ENCODE measurements around the gene WWOX. TPM values are rescaled to one million over a fixed set of nuclear protein-coding genes. Genes with fewer than 3 reads are reported as not detected.

The WWOX gene
- total RNA-seq, 3 donors from 2014 or later (not counting 1 experiment from before 2014, with no cell fraction given): 21.0 to 29.8 (median 27.0) TPM

DNA sequence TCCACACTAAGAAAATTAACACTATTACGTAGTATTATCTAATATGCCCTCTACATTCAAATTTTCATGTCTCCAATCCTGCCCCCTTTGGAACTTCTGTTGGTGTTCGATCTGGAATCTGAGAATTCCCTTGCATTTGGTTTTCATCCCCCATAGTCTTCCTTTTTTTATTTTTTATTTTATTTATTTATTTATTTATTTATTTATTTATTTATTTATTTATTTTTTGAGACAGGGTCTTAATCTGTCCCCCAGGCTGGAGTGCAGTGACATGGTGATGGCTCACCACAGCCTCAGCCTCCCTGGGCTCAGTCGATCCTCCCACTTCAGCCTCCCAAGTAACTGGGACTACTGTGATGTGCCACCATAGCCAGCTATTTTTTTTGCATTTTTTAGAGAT is 911.8 kb downstream of the WWOX start:
- Histone ChIP-seq H3K27ac (ENCODE audit: low read length) (no peak overlapping the region), H3K36me3 (ENCODE audit: control insufficient read depth, insufficient read depth, low read length) (no peaks in the 10 kb centered on the region), H3K9me3 (ENCODE audit: control insufficient read depth, insufficient read depth, low read length) (no peaks in the 10 kb centered on the region), H3K4me3 (ENCODE audit: low read length) (no peak overlapping the region), H3K4me1 (ENCODE audit: control insufficient read depth, insufficient read depth, low read length) (peaks cover 8% of the 10 kb centered on the region), H3K27me3 (ENCODE audit: control insufficient read depth, insufficient read depth, low read length) (no peaks in the 10 kb centered on the region)
- no peaks in the 10 kb centered on the region for H3K36me3 Mint-ChIP-seq
- no peaks in the 10 kb centered on the region for H3K27me3 Mint-ChIP-seq (ENCODE audit: low read depth in 2 of 2)
- DNase-seq: no peak
- peaks cover 13 to 15% of the 10 kb centered on the region in 2 donors for H3K4me1 Mint-ChIP-seq
- no peak for ATAC-seq
- TF ChIP-seq, protein P1, sequence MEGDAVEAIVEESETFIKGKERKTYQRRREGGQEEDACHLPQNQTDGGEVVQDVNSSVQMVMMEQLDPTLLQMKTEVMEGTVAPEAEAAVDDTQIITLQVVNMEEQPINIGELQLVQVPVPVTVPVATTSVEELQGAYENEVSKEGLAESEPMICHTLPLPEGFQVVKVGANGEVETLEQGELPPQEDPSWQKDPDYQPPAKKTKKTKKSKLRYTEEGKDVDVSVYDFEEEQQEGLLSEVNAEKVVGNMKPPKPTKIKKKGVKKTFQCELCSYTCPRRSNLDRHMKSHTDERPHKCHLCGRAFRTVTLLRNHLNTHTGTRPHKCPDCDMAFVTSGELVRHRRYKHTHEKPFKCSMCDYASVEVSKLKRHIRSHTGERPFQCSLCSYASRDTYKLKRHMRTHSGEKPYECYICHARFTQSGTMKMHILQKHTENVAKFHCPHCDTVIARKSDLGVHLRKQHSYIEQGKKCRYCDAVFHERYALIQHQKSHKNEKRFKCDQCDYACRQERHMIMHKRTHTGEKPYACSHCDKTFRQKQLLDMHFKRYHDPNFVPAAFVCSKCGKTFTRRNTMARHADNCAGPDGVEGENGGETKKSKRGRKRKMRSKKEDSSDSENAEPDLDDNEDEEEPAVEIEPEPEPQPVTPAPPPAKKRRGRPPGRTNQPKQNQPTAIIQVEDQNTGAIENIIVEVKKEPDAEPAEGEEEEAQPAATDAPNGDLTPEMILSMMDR (IDR thresholded peaks at IDR 0.05): no peak
- H3K27ac Mint-ChIP-seq: no peak overlapping the region
- 98% methylated on average over 3 of the region's 3 CpGs for WGBS (ENCODE audit: insufficient coverage)
- H3K9me3 Mint-ChIP-seq: no peaks in the 10 kb centered on the region
- H3K4me3 Mint-ChIP-seq: no peak overlapping the region
- intact Hi-C loops (cut with micrococcal nuclease): no loop called here

DNA sequence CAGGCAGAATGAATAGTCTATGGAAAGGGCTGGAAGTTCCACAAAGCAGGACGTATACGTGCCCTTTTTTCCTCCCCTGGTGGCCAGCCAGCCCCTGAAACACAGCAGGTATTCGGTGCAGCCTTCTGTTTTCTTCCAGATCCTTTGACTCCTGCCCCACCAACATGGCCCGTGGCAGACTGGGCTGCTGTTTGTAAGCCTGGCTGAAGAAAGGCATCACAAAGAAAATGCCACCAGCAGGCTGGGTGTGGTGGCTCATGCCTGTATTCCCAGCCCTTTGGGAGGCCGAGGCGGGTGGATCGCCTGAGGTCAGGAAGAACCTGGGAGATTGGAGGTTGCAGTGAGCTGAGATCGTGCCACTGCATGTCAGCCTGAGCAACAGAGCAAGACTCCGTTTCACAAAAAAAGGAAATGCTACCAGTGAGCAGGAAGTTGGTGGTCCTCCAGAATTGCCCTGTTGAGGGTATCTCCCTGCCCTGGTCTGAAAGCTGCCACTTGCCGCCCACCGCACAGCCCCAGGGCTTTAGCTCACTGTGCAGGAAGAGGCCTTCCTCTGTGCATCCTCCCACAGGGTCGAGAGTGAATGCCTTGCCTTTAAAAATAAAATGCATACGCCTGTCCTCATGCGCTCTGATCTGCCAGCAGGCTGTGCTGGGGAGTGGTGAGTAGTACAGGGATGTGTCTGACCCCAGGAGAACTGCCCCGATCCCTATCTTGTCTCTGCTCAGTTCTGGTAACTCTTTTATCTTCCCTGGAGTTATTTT is 913.4 kb downstream of the WWOX start:
- Histone ChIP-seq H3K4me1 (ENCODE audit: control insufficient read depth, insufficient read depth, low read length) (peaks cover 8% of the 10 kb centered on the region), H3K9me3 (ENCODE audit: control insufficient read depth, insufficient read depth, low read length) (no peaks in the 10 kb centered on the region), H3K27me3 (ENCODE audit: control insufficient read depth, insufficient read depth, low read length) (no peaks in the 10 kb centered on the region), H3K36me3 (ENCODE audit: control insufficient read depth, insufficient read depth, low read length) (no peaks in the 10 kb centered on the region), H3K27ac (ENCODE audit: low read length) (no peak overlapping the region), H3K4me3 (ENCODE audit: low read length) (no peak overlapping the region)
- no peaks in the 10 kb centered on the region for H3K27me3 Mint-ChIP-seq (ENCODE audit: low read depth in 2 of 2)
- ATAC-seq: peak in 1 of 3 donors; percentile 44
- H3K4me3 Mint-ChIP-seq: no peak overlapping the region
- peak overlapping the region in 1 of 2 donors; percentile 4 for H3K27ac Mint-ChIP-seq
- no peaks in the 10 kb centered on the region for H3K36me3 Mint-ChIP-seq
- no peak for DNase-seq
- H3K4me1 Mint-ChIP-seq: peaks cover 13 to 15% of the 10 kb centered on the region in 2 donors
- WGBS (ENCODE audit: insufficient coverage): 46% methylated on average over 14 of the region's 15 CpGs
- intact Hi-C loops (cut with micrococcal nuclease): no loop called here
- TF ChIP-seq, protein P1 (IDR thresholded peaks at IDR 0.05): no peak
- H3K9me3 Mint-ChIP-seq: no peaks in the 10 kb centered on the region

DNA sequence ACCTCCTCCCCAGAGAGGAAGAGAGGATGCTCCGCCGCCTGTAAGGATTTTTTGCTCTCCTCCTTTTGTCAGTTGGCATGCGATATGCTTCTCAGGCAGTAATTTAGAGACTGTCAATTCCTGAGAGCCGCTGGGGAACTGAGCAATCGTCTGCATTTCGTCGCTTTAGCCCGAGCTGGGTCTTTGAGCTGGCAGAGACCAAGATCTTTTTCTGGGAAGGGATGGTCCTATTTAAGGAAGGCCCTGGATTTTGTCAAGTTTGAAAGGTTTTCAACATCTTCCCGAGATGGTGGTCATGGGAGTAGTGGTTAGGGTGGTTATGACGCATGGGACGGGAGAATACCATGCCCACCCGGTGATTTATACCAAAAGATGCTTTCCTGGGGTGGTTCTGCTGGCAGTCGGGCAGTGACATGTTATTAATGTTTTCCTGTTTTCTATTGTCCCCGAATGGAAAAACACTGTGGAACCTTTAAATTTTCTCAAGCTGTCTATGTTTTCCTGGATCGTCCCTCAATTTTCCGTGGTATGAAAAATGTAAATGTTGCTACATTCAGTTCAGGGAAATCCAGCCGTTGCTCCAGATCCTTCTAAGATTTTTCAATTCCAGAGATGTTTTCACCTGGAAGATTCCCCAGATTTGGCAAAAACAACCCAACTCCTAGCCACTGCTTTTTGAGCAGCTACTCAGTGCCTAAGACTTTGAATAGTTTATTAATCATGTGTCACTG is 914.6 kb downstream of the WWOX start:
- TF ChIP-seq, protein P1 (IDR thresholded peaks at IDR 0.05): no peak
- Histone ChIP-seq H3K4me3 (ENCODE audit: low read length) (no peak overlapping the region), H3K4me1 (ENCODE audit: control insufficient read depth, insufficient read depth, low read length) (peaks cover 8% of the 10 kb centered on the region), H3K27me3 (ENCODE audit: control insufficient read depth, insufficient read depth, low read length) (no peaks in the 10 kb centered on the region), H3K27ac (ENCODE audit: low read length) (no peak overlapping the region), H3K36me3 (ENCODE audit: control insufficient read depth, insufficient read depth, low read length) (no peaks in the 10 kb centered on the region), H3K9me3 (ENCODE audit: control insufficient read depth, insufficient read depth, low read length) (no peaks in the 10 kb centered on the region)
- ATAC-seq (no peak), DNase-seq (no peak)
- WGBS (ENCODE audit: insufficient coverage): 91% methylated on average over 15 of the region's 17 CpGs
- Mint-ChIP-seq H3K9me3 (no peaks in the 10 kb centered on the region), H3K4me1 (peaks cover 13 to 15% of the 10 kb centered on the region in 2 donors), H3K27ac (peak overlapping the region in 1 of 2 donors; percentile 4), H3K4me3 (no peak overlapping the region), H3K36me3 (no peaks in the 10 kb centered on the region), H3K27me3 (ENCODE audit: low read depth in 2 of 2) (no peaks in the 10 kb centered on the region)
- intact Hi-C loops (cut with micrococcal nuclease): no loop called here

All from natural killer cell (primary cell).